IMR-90 (cell line): ENCODE measurements around the gene ITM2C. TPM values are rescaled to one million over a fixed set of nuclear protein-coding genes. Genes with fewer than 3 reads are reported as not detected.

Experiments
- ATAC-seq: fragments of 200-7000 bp; cut with Tn5 transposase; 2 replicates; pipeline ENCODE4 v1.9.1; 2020; ENCODE audit warnings: low read depth, mild to moderate bottlenecking, moderate library complexity
- BruUV-seq: library from RNA; stranded (reverse); fragments of 400-500 nt; replicated peaks from 2 replicates; lab custom pipeline; 2021; lab: Mats Ljungman, UMichigan
- CTCF ChIA-PET: fragments of 300-600 bp; formaldehyde crosslinking; extraction: SDS; loops from one replicate; lab custom pipeline; 2021; ENCODE audit warnings: antibody characterized with exemption; lab: Yijun Ruan, JAX
- POLR2A ChIA-PET: fragments of 300-600 bp; sonication (Branson Sonifier 250); formaldehyde crosslinking; loops from one replicate; lab custom pipeline; 2022; ENCODE audit warnings: antibody characterized with exemption; ENCODE audit not compliant: unreplicated experiment; lab: Charles Lee
- DNase-seq: peaks from one replicate; pipeline ENCODE4 v3.0.0; 2013
- H2AFZ ChIP-seq: replicated peaks from 2 replicates; pipeline ENCODE3; 2013; ENCODE audit warnings: low read length, mild to moderate bottlenecking; ENCODE audit not compliant: poor library complexity
- H2AK5ac ChIP-seq: 2 replicates; pipeline ENCODE4 v1.6.1; 2013; ENCODE audit warnings: low read depth, low read length, inconsistent platforms
- H2AK9ac ChIP-seq: replicated peaks from 2 replicates; pipeline ENCODE3; 2013; ENCODE audit warnings: mild to moderate bottlenecking, low read depth, low read length, moderate library complexity; ENCODE audit not compliant: poor library complexity
- H2BK120ac ChIP-seq: 2 replicates; pipeline ENCODE4 v1.6.1; 2013; ENCODE audit warnings: low read depth, low read length, inconsistent platforms
- H2BK15ac ChIP-seq: 3 replicates; pipeline ENCODE4 v1.6.1; 2013; ENCODE audit warnings: low read depth, low read length, inconsistent platforms
- H2BK20ac ChIP-seq: 2 replicates; pipeline ENCODE4 v1.6.1; 2013; ENCODE audit warnings: low read depth, mild to moderate bottlenecking, inconsistent platforms, low read length, moderate library complexity
- H2BK5ac ChIP-seq: 2 replicates; pipeline ENCODE4 v1.6.1; 2013; ENCODE audit warnings: mild to moderate bottlenecking, low read depth, low read length, inconsistent platforms; ENCODE audit not compliant: poor library complexity, severe bottlenecking
- H3K14ac ChIP-seq: replicated peaks from 2 replicates; pipeline ENCODE4 v1.6.1; 2013; ENCODE audit warnings: low read depth, low read length, inconsistent platforms
- H3K18ac ChIP-seq: 2 replicates; pipeline ENCODE4 v1.6.1; 2013; ENCODE audit warnings: low read depth, low read length, control low read depth
- H3K23ac ChIP-seq: 2 replicates; pipeline ENCODE4 v1.6.1; 2013; ENCODE audit warnings: low read depth, low read length, inconsistent platforms
- H3K27ac ChIP-seq: 2 replicates; pipeline ENCODE4 v1.5.1; 2013; ENCODE audit warnings: mild to moderate bottlenecking, control low read depth, low read length; ENCODE audit not compliant: insufficient read depth
- H3K27me3 ChIP-seq: 2 replicates; pipeline ENCODE4 v1.6.1; 2013; ENCODE audit warnings: low read length; ENCODE audit not compliant: control insufficient read depth, insufficient read depth
- H3K36me3 ChIP-seq: 2 replicates; pipeline ENCODE4 v1.6.1; 2013; ENCODE audit warnings: low read length, mixed read lengths; ENCODE audit not compliant: control insufficient read depth, insufficient read depth
- H3K4ac ChIP-seq: 2 replicates; pipeline ENCODE4 v1.6.1; 2013; ENCODE audit warnings: low read depth, low read length, inconsistent platforms
- H3K4me1 ChIP-seq: 2 replicates; pipeline ENCODE4 v1.6.1; 2013; ENCODE audit warnings: low read length, mixed read lengths; ENCODE audit not compliant: control insufficient read depth, insufficient read depth
- H3K4me2 ChIP-seq: 2 replicates; pipeline ENCODE4 v1.6.1; 2013; ENCODE audit warnings: low read depth, mild to moderate bottlenecking, control low read depth, low read length, moderate library complexity
- H3K4me3 ChIP-seq: 2 replicates; pipeline ENCODE4 v1.5.1; 2013; ENCODE audit warnings: low read depth, mild to moderate bottlenecking, control low read depth, low read length, moderate library complexity; ENCODE audit not compliant: insufficient read depth
- H3K56ac ChIP-seq: 2 replicates; pipeline ENCODE4 v1.6.1; 2013; ENCODE audit warnings: low read length, inconsistent platforms; ENCODE audit not compliant: insufficient read depth; ENCODE audit errors: extremely low read depth
- H3K79me1 ChIP-seq, 2 experiments: 2 replicates each; pipeline ENCODE4 v1.6.1; 2013; ENCODE audit warnings: low read length in 2 of 2, inconsistent platforms in 1 of 2, low read depth in 1 of 2
- H3K9ac ChIP-seq: 2 replicates; pipeline ENCODE4 v1.6.1; 2013; ENCODE audit warnings: low read depth, low read length, control low read depth
- H3K9me1 ChIP-seq: 2 replicates; pipeline ENCODE4 v1.6.1; 2013; ENCODE audit warnings: low read length, inconsistent platforms; ENCODE audit not compliant: insufficient read depth
- H3K9me3 ChIP-seq: 2 replicates; pipeline ENCODE4 v1.6.1; 2013; ENCODE audit warnings: low read length; ENCODE audit not compliant: control insufficient read depth, insufficient read depth
- H4K20me1 ChIP-seq: 2 replicates; pipeline ENCODE4 v1.6.1; 2013; ENCODE audit warnings: low read length, inconsistent platforms; ENCODE audit not compliant: insufficient read depth
- H4K5ac ChIP-seq: 2 replicates; pipeline ENCODE4 v1.6.1; 2013; ENCODE audit warnings: mild to moderate bottlenecking, low read depth, low read length, control low read depth
- H4K8ac ChIP-seq, 2 experiments: 2 replicates each; pipeline ENCODE4 v1.6.1; 2013; ENCODE audit warnings: low read depth in 2 of 2, low read length in 2 of 2, control low read depth in 1 of 2, inconsistent platforms in 1 of 2
- H4K91ac ChIP-seq: 2 replicates; pipeline ENCODE4 v1.6.1; 2013; ENCODE audit warnings: low read depth, low read length, inconsistent platforms; ENCODE audit not compliant: insufficient read depth
- BHLHE40 ChIP-seq: fragments of 150-350 bp; IDR thresholded peaks from 2 replicates; pipeline ENCODE4 v1.6.1; 2016; ENCODE audit warnings: mild to moderate bottlenecking, low read depth, low read length
- CHD1 ChIP-seq: IDR thresholded peaks from 2 replicates; pipeline ENCODE4 v1.6.1; 2012; ENCODE audit warnings: low read depth, low read length, improper control_type of control experiment
- ELK1 ChIP-seq: fragments of 150-350 bp; IDR thresholded peaks from 2 replicates; pipeline ENCODE4 v1.6.1; 2016; ENCODE audit warnings: low read depth, mild to moderate bottlenecking, low read length, moderate library complexity, borderline replicate concordance
- FOS ChIP-seq: fragments of 150-350 bp; IDR thresholded peaks from 2 replicates; pipeline ENCODE4 v1.6.1; 2016; ENCODE audit warnings: low read depth, low read length
- MAFK ChIP-seq: IDR thresholded peaks from 2 replicates; pipeline ENCODE4 v1.6.1; 2012; ENCODE audit warnings: low read depth, low read length, improper control_type of control experiment
- NFE2L2 ChIP-seq: fragments of 150-350 bp; IDR thresholded peaks from 2 replicates; pipeline ENCODE4 v1.6.1; 2016; ENCODE audit warnings: low read depth, mild to moderate bottlenecking, low read length
- POLR2A ChIP-seq: IDR thresholded peaks from 2 replicates; pipeline ENCODE4 v1.6.1; 2012; ENCODE audit warnings: mild to moderate bottlenecking, low read depth, low read length
- RAD21 ChIP-seq: IDR thresholded peaks from 2 replicates; pipeline ENCODE4 v1.6.1; 2012; ENCODE audit warnings: low read length, improper control_type of control experiment
- RFX5 ChIP-seq: IDR thresholded peaks from 2 replicates; pipeline ENCODE4 v1.8.0; 2012; ENCODE audit warnings: low read depth, mild to moderate bottlenecking, low read length, moderate library complexity
- SMC3 ChIP-seq: fragments of 150-350 bp; IDR thresholded peaks from 2 replicates; pipeline ENCODE4 v1.6.1; 2016; ENCODE audit warnings: low read depth, mild to moderate bottlenecking, antibody characterized with exemption, low read length, moderate library complexity
- WGBS, 2 experiments: methylation state at CpG; one replicate each; pipeline versions ENCODE4 v1.1.5 to v1.1.7; 2013; ENCODE audit warnings: missing lambda C conversion rate in 2 of 2; ENCODE audit not compliant: insufficient read length in 1 of 2; ENCODE audit errors: extremely low coverage in 2 of 2; 5-methylcytosine and 5-hydroxymethylcytosine counted together
- dilution Hi-C: fragments of 300-500 bp; cut with HindIII; formaldehyde crosslinking; loops from one replicate; pipeline ENCODE4 v1.14.3; 2018; ENCODE audit warnings: low sequenced_read_pairs; ENCODE audit not compliant: unreplicated experiment
- in situ Hi-C: fragments of 300-500 bp; cut with MboI; formaldehyde crosslinking; loops from 3 replicates; pipeline ENCODE4 v1.14.3; 2019; ENCODE audit warnings: low sequenced_read_pairs, inconsistent platforms, mixed read lengths
- intact Hi-C: fragments of 100-400 bp; cut with micrococcal nuclease; formaldehyde crosslinking; loops from 2 replicates; pipeline ENCODE4 v1.10.0; 2022
- polyA plus RNA-seq, 3 experiments: library from polyadenylated mRNA; depleted of rRNA; stranded (reverse); fragments of >200 nt; gene quantifications; 2 replicates each; pipeline ENCODE4 v1.2.3, GENCODE V29; 2012; ENCODE audit warnings: low replicate concordance in 1 of 3
- total RNA-seq: library from RNA; depleted of rRNA; stranded (reverse); fragments of >200 nt; gene quantifications from 2 replicates; pipeline ENCODE4 v1.2.3, GENCODE V29; 2012

ITM2C gene
- total and polyA plus RNA-seq, 2 of the 4 experiments (the other 2 are of a cell fraction): 46.8 to 274 TPM

- no peak for ATAC-seq
- POLR2A ChIA-PET: no interaction called here
Measured at GRCh38 chr2:230862292-230862691, 2.5 kb upstream of the ITM2C start.

More at GRCh38 chr2:230862292-230862691, 2.5 kb upstream of the ITM2C start:
- Histone ChIP-seq H3K18ac (no peak overlapping the region), H3K56ac (no peak overlapping the region), H4K91ac (no peak overlapping the region), H4K8ac (no peak overlapping the region), H2BK120ac (no peak overlapping the region), H3K27ac (no peak overlapping the region), H3K79me1 (peaks cover 0 to 21% of the 10 kb centered on the region in 2 experiments; a peak in 2 of 4 replicates), H2BK5ac (no peak overlapping the region), H4K20me1 (0 out of 2 replicates have a peak, but pooled peaks cover 7% of the 10 kb centered on the region), H3K4ac (no peak overlapping the region), H3K14ac (no peak overlapping the region), H3K9ac (no peak overlapping the region), H2BK15ac (no peak overlapping the region), H3K9me3 (no peaks in the 10 kb centered on the region), H3K9me1 (0 out of 2 replicates have a peak, but pooled peaks cover 4% of the 10 kb centered on the region), H2BK20ac (no peak overlapping the region), H3K4me3 (no peak overlapping the region), H4K5ac (no peak overlapping the region), H2AFZ (no peak overlapping the region), H3K4me1 (peaks cover 2% of the 10 kb centered on the region; the same call in 1 of the 2 replicates), H3K27me3 (peaks cover 27% of the 10 kb centered on the region), H2AK9ac (no peak overlapping the region), H3K36me3 (no peaks in the 10 kb centered on the region), H3K23ac (no peak overlapping the region), H3K4me2 (no peak overlapping the region), H2AK5ac (no peak overlapping the region)
- DNase-seq: no peak
- no peak for TF ChIP-seq RAD21
- no peak for TF ChIP-seq CHD1
- TF ChIP-seq ELK1: no peak
- TF ChIP-seq POLR2A: no peak
- TF ChIP-seq FOS: no peak
- TF ChIP-seq RFX5: no peak
- no peak for TF ChIP-seq NFE2L2
- TF ChIP-seq SMC3: no peak
- TF ChIP-seq MAFK: no peak
- TF ChIP-seq BHLHE40: no peak
- BruUV-seq: no TSS peak
- in situ Hi-C loops (no loop called here), intact Hi-C loops (no loop called here), dilution Hi-C loops (no loop called here)
- CTCF ChIA-PET: no interaction called here
- WGBS, 2 experiments: no CpG with 5 or more reads among the region's 5 CpGs
